Activated CD4-positive, alpha-beta T cell treated with anti-CD3 and anti-CD28 coated beads, Interleukin-2, Interleukin-6, amounts not matched to agents 100 ng/mL and 50 ng/mL, durations not matched to agents 16 hours and 8 hours (primary cell): ENCODE data around the gene TRPV6.

Source experiments
- DNase-seq: peaks from one replicate; pipeline ENCODE4 v3.0.0-alpha.2; 2020

Gene TRPV6

GRCh38 chr7:142885311-142886230, at the start of gene TRPV6:
Gene TRPV6 (minus strand): TSS chr7:142885745.
- no peak for DNase-seq

GRCh38 chr7:142934056-142934455, 48.5 kb upstream of the TRPV6 start:
- DNase-seq = no peak

GRCh38 chr7:142933624-142934023, 48.1 kb upstream of the TRPV6 start, which contains the start of gene TRPV5:
Gene TRPV5 (minus strand): TSS chr7:142933746. CDS start chr7:142933459, 287 bp downstream.
- DNase-seq = no peak

- DNase-seq = no peak
Measured at GRCh38 chr7:142933092-142933475, 47.5 kb upstream of the TRPV6 start.

- DNase-seq = no peak
Measured at GRCh38 chr7:142932386-142933091, 47.0 kb upstream of the TRPV6 start.

- DNase-seq = no peak
Measured at GRCh38 chr7:142930126-142930730, 44.7 kb upstream of the TRPV6 start.

- no peak for DNase-seq
Measured at GRCh38 chr7:142927949-142928348, 42.4 kb upstream of the TRPV6 start.

GRCh38 chr7:142927085-142927745, 41.7 kb upstream of the TRPV6 start:
- DNase-seq = no peak

GRCh38 chr7:142925413-142925812, 39.9 kb upstream of the TRPV6 start:
- DNase-seq = no peak

- DNase-seq = no peak
Measured at GRCh38 chr7:142923391-142923790, 37.8 kb upstream of the TRPV6 start.

- no peak for DNase-seq
Measured at GRCh38 chr7:142919656-142920055, 34.1 kb upstream of the TRPV6 start.

GRCh38 chr7:142918901-142919300, 33.4 kb upstream of the TRPV6 start:
- DNase-seq = no peak

- no peak for DNase-seq
Measured at GRCh38 chr7:142917447-142917846, 31.9 kb upstream of the TRPV6 start.

GRCh38 chr7:142916508-142916907, 31.0 kb upstream of the TRPV6 start:
- no peak for DNase-seq

- no peak for DNase-seq
Measured at GRCh38 chr7:142915315-142915714, 29.8 kb upstream of the TRPV6 start.

- DNase-seq = no peak
Measured at GRCh38 chr7:142914121-142914520, 28.6 kb upstream of the TRPV6 start.

- no peak for DNase-seq
Measured at GRCh38 chr7:142913566-142913965, 28.0 kb upstream of the TRPV6 start.

- no peak for DNase-seq
Measured at GRCh38 chr7:142913051-142913450, 27.5 kb upstream of the TRPV6 start.

GRCh38 chr7:142910481-142910880, 24.9 kb upstream of the TRPV6 start:
- no peak for DNase-seq

- DNase-seq = no peak
Measured at GRCh38 chr7:142910031-142910433, 24.5 kb upstream of the TRPV6 start.

GRCh38 chr7:142908921-142909890, 23.7 kb upstream of the TRPV6 start:
- DNase-seq = no peak

GRCh38 chr7:142908290-142908689, 22.7 kb upstream of the TRPV6 start:
- no peak for DNase-seq
